Parathyroid adenoma (tissue), 2 donors: ENCODE measurements around the gene GPC5.
"Not testable (repeated sequence)": the region's sequence is repeated elsewhere in the genome, so short reads cannot be mapped to it uniquely, and the experiment has no call there.

ENCODE experiments used
- H2AFZ ChIP-seq: fragments of 300-600 bp; sonication (generic); one replicate; pipeline ENCODE4 v1.7.0; 2017; ENCODE audit warnings: antibody characterized with exemption, mild to moderate bottlenecking
- H3K27ac ChIP-seq: fragments of 300-600 bp; sonication (generic); one replicate; pipeline ENCODE4 v1.7.0; 2017
- H3K27me3 ChIP-seq: fragments of 300-600 bp; sonication (generic); one replicate; pipeline ENCODE4 v1.7.0; 2017; ENCODE audit warnings: low read length; ENCODE audit not compliant: control insufficient read depth, insufficient read depth
- H3K36me3 ChIP-seq: fragments of 300-600 bp; sonication (generic); one replicate; pipeline ENCODE4 v1.7.0; 2017; ENCODE audit warnings: low read length; ENCODE audit not compliant: control insufficient read depth, insufficient read depth
- H3K4me1 ChIP-seq: fragments of 300-600 bp; sonication (generic); one replicate; pipeline ENCODE4 v1.7.0; 2017; ENCODE audit warnings: control low read depth
- H3K4me2 ChIP-seq: fragments of 300-600 bp; sonication (generic); one replicate; pipeline ENCODE4 v1.7.0; 2017; ENCODE audit warnings: low read length
- H3K4me3 ChIP-seq: fragments of 300-600 bp; sonication (generic); one replicate; pipeline ENCODE4 v1.7.0; 2017; ENCODE audit warnings: low read depth, low read length
- H3K79me2 ChIP-seq: fragments of 300-600 bp; sonication (generic); one replicate; pipeline ENCODE4 v1.7.0; 2017; ENCODE audit warnings: control low read depth
- H3K9ac ChIP-seq: fragments of 300-600 bp; sonication (generic); one replicate; pipeline ENCODE4 v1.7.0; 2017; ENCODE audit warnings: mild to moderate bottlenecking
- H3K9me3 ChIP-seq: fragments of 300-600 bp; sonication (generic); one replicate; pipeline ENCODE4 v1.7.0; 2017; ENCODE audit warnings: low read length; ENCODE audit not compliant: control insufficient read depth
- CTCF ChIP-seq: fragments of 300-600 bp; sonication (generic); IDR thresholded peaks from one replicate; pipeline ENCODE4 v1.7.0; 2017; ENCODE audit warnings: antibody characterized with exemption, mild to moderate bottlenecking
- donor health status: primary hyperparathyroidism.

The GPC5 gene

GRCh38 chr13:92500192-92500591, 1101.8 kb downstream of the GPC5 start:
- Histone ChIP-seq H3K9me3 (no peaks in the 10 kb centered on the region), H3K36me3 (no peaks in the 10 kb centered on the region), H3K4me1 (no peaks in the 10 kb centered on the region), H3K4me3 (no peak overlapping the region), H3K9ac (no peak overlapping the region), H3K27ac (no peak overlapping the region), H3K27me3 (no peaks in the 10 kb centered on the region), H2AFZ (no peak overlapping the region), H3K79me2 (no peaks in the 10 kb centered on the region), H3K4me2 (no peak overlapping the region)
- TF ChIP-seq CTCF = no peak

GRCh38 chr13:92510416-92510815, 1112.0 kb downstream of the GPC5 start:
- no peak overlapping the region for H3K9ac ChIP-seq
- no peaks in the 10 kb centered on the region for H3K79me2 ChIP-seq
- H3K4me2 ChIP-seq = no peak overlapping the region
- TF ChIP-seq CTCF = no peak
- no peak overlapping the region for H3K4me3 ChIP-seq
- H3K27me3 ChIP-seq = no peaks in the 10 kb centered on the region
- H2AFZ ChIP-seq = no peak overlapping the region
- no peaks in the 10 kb centered on the region for H3K36me3 ChIP-seq
- no peaks in the 10 kb centered on the region for H3K9me3 ChIP-seq
- H3K4me1 ChIP-seq = no peaks in the 10 kb centered on the region
- H3K27ac ChIP-seq = no peak overlapping the region

- no peak overlapping the region for H3K9ac ChIP-seq
- H3K36me3 ChIP-seq = no peaks in the 10 kb centered on the region
- no peaks in the 10 kb centered on the region for H3K27me3 ChIP-seq
- no peaks in the 10 kb centered on the region for H3K79me2 ChIP-seq
- TF ChIP-seq CTCF = no peak
- H2AFZ ChIP-seq = no peak overlapping the region
- H3K9me3 ChIP-seq = no peaks in the 10 kb centered on the region
- H3K4me2 ChIP-seq = no peak overlapping the region
- no peak overlapping the region for H3K4me3 ChIP-seq
- no peak overlapping the region for H3K27ac ChIP-seq
- H3K4me1 ChIP-seq = no peaks in the 10 kb centered on the region
Measured at GRCh38 chr13:92512852-92513251, 1114.4 kb downstream of the GPC5 start.

- TF ChIP-seq CTCF = no peak
- H2AFZ ChIP-seq = no peak overlapping the region
- H3K79me2 ChIP-seq = no peaks in the 10 kb centered on the region
- no peak overlapping the region for H3K27ac ChIP-seq
- H3K9me3 ChIP-seq = no peaks in the 10 kb centered on the region
- H3K9ac ChIP-seq = no peak overlapping the region
- H3K4me1 ChIP-seq = no peaks in the 10 kb centered on the region
- H3K36me3 ChIP-seq = no peaks in the 10 kb centered on the region
- H3K27me3 ChIP-seq = no peaks in the 10 kb centered on the region
- no peak overlapping the region for H3K4me3 ChIP-seq
- H3K4me2 ChIP-seq = no peak overlapping the region
Measured at GRCh38 chr13:92513672-92514071, 1115.3 kb downstream of the GPC5 start.

- no peaks in the 10 kb centered on the region for H3K79me2 ChIP-seq
- no peak overlapping the region for H3K4me2 ChIP-seq
- no peaks in the 10 kb centered on the region for H3K27me3 ChIP-seq
- no peak overlapping the region for H3K27ac ChIP-seq
- no peaks in the 10 kb centered on the region for H3K9me3 ChIP-seq
- no peak overlapping the region for H3K4me3 ChIP-seq
- no peak overlapping the region for H3K9ac ChIP-seq
- no peak overlapping the region for H2AFZ ChIP-seq
- H3K36me3 ChIP-seq = no peaks in the 10 kb centered on the region
- no peaks in the 10 kb centered on the region for H3K4me1 ChIP-seq
- TF ChIP-seq CTCF = no peak
Measured at GRCh38 chr13:92514420-92515125, 1116.2 kb downstream of the GPC5 start.

- not testable (repeated sequence) for H3K27me3 ChIP-seq, H3K4me1 ChIP-seq
Measured at GRCh38 chr13:92516878-92517277, 1118.5 kb downstream of the GPC5 start.

GRCh38 chr13:92518622-92519021, 1120.2 kb downstream of the GPC5 start:
- not testable (repeated sequence) for H3K9ac ChIP-seq, H3K4me3 ChIP-seq, H3K9me3 ChIP-seq, H3K36me3 ChIP-seq, H3K27me3 ChIP-seq, H3K79me2 ChIP-seq, H3K27ac ChIP-seq, H3K4me1 ChIP-seq, H3K4me2 ChIP-seq, H2AFZ ChIP-seq

More at GRCh38 chr13:92516878-92517277, 1118.5 kb downstream of the GPC5 start:
- not testable (repeated sequence) for H3K9me3 ChIP-seq, H2AFZ ChIP-seq, H3K27ac ChIP-seq, H3K4me3 ChIP-seq, H3K36me3 ChIP-seq, H3K79me2 ChIP-seq, H3K9ac ChIP-seq, H3K4me2 ChIP-seq
